Measurements from ENCODE around the gene SLAMF9.

The SLAMF9 gene

GRCh38 chr1:159974350-159974965, 20.4 kb upstream of the SLAMF9 start:
- no peak for DNase-seq (ENCODE audit: low spot score)

- DNase-seq (ENCODE audit: low spot score): no peak
Observed at GRCh38 chr1:159973350-159973940, 19.4 kb upstream of the SLAMF9 start.

GRCh38 chr1:159972443-159973205, 18.6 kb upstream of the SLAMF9 start:
- DNase-seq (ENCODE audit: low spot score): no peak

GRCh38 chr1:159970932-159971342, 16.9 kb upstream of the SLAMF9 start:
- DNase-seq (ENCODE audit: low spot score): no peak

- DNase-seq (ENCODE audit: low spot score): no peak
Observed at GRCh38 chr1:159968901-159969300, 14.9 kb upstream of the SLAMF9 start.

- no peak for DNase-seq (ENCODE audit: low spot score)
Observed at GRCh38 chr1:159965263-159965662, 11.2 kb upstream of the SLAMF9 start.

- no peak for DNase-seq (ENCODE audit: low spot score)
Observed at GRCh38 chr1:159964144-159964543, 10.1 kb upstream of the SLAMF9 start.

- DNase-seq (ENCODE audit: low spot score): peak; percentile 17
Observed at GRCh38 chr1:159962176-159962575, 8.1 kb upstream of the SLAMF9 start.

- peak; percentile 38 for DNase-seq (ENCODE audit: low spot score)
Observed at GRCh38 chr1:159961636-159962035, 7.6 kb upstream of the SLAMF9 start.

GRCh38 chr1:159960721-159961381, 6.8 kb upstream of the SLAMF9 start:
- DNase-seq (ENCODE audit: low spot score): peak; percentile 69

GRCh38 chr1:159959451-159959850, 5.4 kb upstream of the SLAMF9 start:
- DNase-seq (ENCODE audit: low spot score): peak; percentile 49

- peak; percentile 15 for DNase-seq (ENCODE audit: low spot score)
Observed at GRCh38 chr1:159958719-159959380, 4.8 kb upstream of the SLAMF9 start.

GRCh38 chr1:159957824-159958268, 3.8 kb upstream of the SLAMF9 start:
- peak; percentile 46 for DNase-seq (ENCODE audit: low spot score)

- no peak for DNase-seq (ENCODE audit: low spot score)
Observed at GRCh38 chr1:159955456-159955855, 1.4 kb upstream of the SLAMF9 start.

- DNase-seq (ENCODE audit: low spot score): peak; percentile 17
Observed at GRCh38 chr1:159952932-159953331, 1.1 kb downstream of the SLAMF9 start.

- DNase-seq (ENCODE audit: low spot score): peak; percentile 28
Observed at GRCh38 chr1:159951551-159951950, 2.5 kb downstream of the SLAMF9 start.

GRCh38 chr1:159951016-159951415, 3.0 kb downstream of the SLAMF9 start:
- DNase-seq (ENCODE audit: low spot score): no peak

- DNase-seq (ENCODE audit: low spot score): no peak
Observed at GRCh38 chr1:159949981-159950381, 4.1 kb downstream of the SLAMF9 start.

GRCh38 chr1:159949123-159949522, 4.9 kb downstream of the SLAMF9 start:
- no peak for DNase-seq (ENCODE audit: low spot score)

GRCh38 chr1:159947942-159948341, 6.1 kb downstream of the SLAMF9 start:
- DNase-seq (ENCODE audit: low spot score): no peak

GRCh38 chr1:159946242-159947187, 7.5 kb downstream of the SLAMF9 start:
- DNase-seq (ENCODE audit: low spot score): no peak
